ENCODE measurements around the gene ATP1A3. TPM values are rescaled to one million over a fixed set of nuclear protein-coding genes. Genes with fewer than 3 reads are reported as not detected.

The ATP1A3 gene
- total RNA-seq, 1 experiment from 2014 or later = 34.2 TPM

- H3K27ac Mint-ChIP-seq = no peak overlapping the region
- peaks cover 36% of the 10 kb centered on the region for H3K4me1 Mint-ChIP-seq
- no peak overlapping the region for H3K4me3 Mint-ChIP-seq
- CTCF ChIA-PET = interaction anchor here (1.1 to 4.7 kb wide), 4 partner anchors 26 to 59 kb away, joined by 3 to 34 read pairs (median 8); partner anchors contain the start of gene RABAC1
- H3K27me3 Mint-ChIP-seq (ENCODE audit: low read depth) = peaks cover 83% of the 10 kb centered on the region
- H3K36me3 Mint-ChIP-seq = no peaks in the 10 kb centered on the region
- DNase-seq (ENCODE audit: low spot score) (no peak), ATAC-seq (no peak)
- POLR2A ChIA-PET = no interaction called here
- no peaks in the 10 kb centered on the region for H3K9me3 Mint-ChIP-seq
- TF ChIP-seq STAT6 (CRISPR knock-in tag; conservative IDR thresholded peaks at IDR 0.05; ENCODE audit: low read depth) = no peak
- no peak for TF ChIP-seq MXD4 (CRISPR knock-in tag; IDR thresholded peaks at IDR 0.05; ENCODE audit: borderline replicate concordance)
- TF ChIP-seq CREM (CRISPR knock-in tag; IDR thresholded peaks at IDR 0.05) = no peak
- TF ChIP-seq ZNF138 (CRISPR knock-in tag; conservative IDR thresholded peaks at IDR 0.05) = no peak
- no peak for TF ChIP-seq ZNF416 (CRISPR knock-in tag; IDR thresholded peaks at IDR 0.05)
- TF ChIP-seq TEAD1 (CRISPR knock-in tag; IDR thresholded peaks at IDR 0.05) = no peak
- no peak for TF ChIP-seq ZNF281 (CRISPR knock-in tag; IDR thresholded peaks at IDR 0.05)
- TF ChIP-seq NFATC4 (CRISPR knock-in tag; IDR thresholded peaks at IDR 0.05) = no peak
- no peak for TF ChIP-seq ZBTB21 (CRISPR knock-in tag; IDR thresholded peaks at IDR 0.05; ENCODE audit: borderline replicate concordance)
- TF ChIP-seq ERG (CRISPR knock-in tag; IDR thresholded peaks at IDR 0.05) = no peak
- no peak for TF ChIP-seq FOXP1 (CRISPR knock-in tag; IDR thresholded peaks at IDR 0.05; ENCODE audit: borderline replicate concordance)
- no peak for TF ChIP-seq ZNF425 (CRISPR knock-in tag; conservative IDR thresholded peaks at IDR 0.05)
- no peak for TF ChIP-seq FOXP4 (CRISPR knock-in tag; IDR thresholded peaks at IDR 0.05)
- TF ChIP-seq HMGA2 (CRISPR knock-in tag; IDR thresholded peaks at IDR 0.05) = no peak
Observed at GRCh38 chr19:41932259-41932719, 61.7 kb downstream of the ATP1A3 start.

All from WTC11 (cell line).